Effector CD4-positive, alpha-beta T cell (primary cell): ENCODE measurements around the gene ASCC1.

ENCODE experiments used
- DNase-seq: peaks from one replicate; pipeline ENCODE4 v3.0.0-alpha.2; 2020

ASCC1 gene

GRCh38 chr10:72062832-72063702 is 153.0 kb downstream of the ASCC1 start:
- DNase-seq, result no peak

DNA sequence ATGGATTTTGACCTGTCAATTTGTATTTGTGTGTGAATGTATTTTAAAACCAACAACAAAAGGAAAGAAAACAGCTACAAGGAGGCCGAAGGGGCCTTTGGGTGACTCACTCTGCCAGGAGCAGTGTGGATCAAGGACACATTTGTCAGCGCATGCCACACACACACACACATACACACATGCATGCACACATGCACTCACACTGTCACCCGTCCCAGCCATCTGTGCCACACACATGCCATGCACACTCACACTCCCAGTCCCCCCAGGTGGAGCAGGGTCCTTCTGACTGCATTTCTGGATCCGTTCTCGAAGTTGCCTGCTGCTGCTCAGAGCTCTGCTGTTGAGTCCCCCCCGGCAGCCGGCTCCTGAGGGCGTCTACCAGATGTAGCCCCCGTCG is 153.7 kb downstream of the ASCC1 start:
- DNase-seq, result no peak

GRCh38 chr10:72061930-72062329 is 154.1 kb downstream of the ASCC1 start:
- no peak for DNase-seq

- DNase-seq, result no peak
Observed at GRCh38 chr10:72061491-72061890, 154.6 kb downstream of the ASCC1 start.

GRCh38 chr10:72059843-72060822 is 155.9 kb downstream of the ASCC1 start:
- DNase-seq, result no peak

DNA sequence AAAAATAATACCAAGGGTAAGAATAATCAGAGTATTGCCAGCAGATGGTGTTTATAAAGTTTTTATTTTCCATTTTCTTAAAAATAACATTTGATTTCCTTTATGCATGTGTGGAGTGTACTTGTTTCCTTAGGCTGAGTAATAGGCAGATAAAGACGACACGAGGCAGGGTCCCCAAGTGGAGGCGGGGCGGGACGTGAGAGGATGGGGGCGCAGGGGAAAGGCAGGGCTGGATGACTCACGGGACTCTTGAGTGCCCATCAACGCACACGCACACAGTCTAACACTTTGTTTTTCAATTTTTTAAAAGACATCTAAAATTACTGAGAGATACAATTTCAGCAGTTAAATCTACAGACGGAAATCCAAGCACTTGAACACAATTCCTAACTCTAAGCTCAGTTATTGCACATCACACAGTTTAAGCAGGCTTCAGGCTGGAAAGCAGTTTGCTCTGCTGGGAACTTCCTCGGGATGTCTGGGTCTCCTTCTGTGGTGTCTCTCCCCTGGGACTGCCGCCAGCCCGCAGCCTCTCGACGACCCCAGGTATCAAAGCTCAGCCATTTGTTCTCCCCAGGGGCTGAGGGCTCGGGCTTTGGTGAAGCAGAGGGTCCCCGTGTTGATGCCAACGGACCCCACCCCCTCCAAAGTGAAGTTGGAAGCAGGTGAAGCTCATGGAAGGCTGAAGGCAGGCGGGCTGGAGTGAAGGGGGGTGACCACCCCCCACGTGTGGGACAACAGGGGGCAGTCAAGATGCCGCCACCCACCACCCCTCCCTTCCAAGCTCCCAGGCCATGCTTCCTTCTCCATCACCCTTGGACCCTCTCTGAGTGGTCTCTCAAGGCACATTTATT is 156.9 kb downstream of the ASCC1 start:
- DNase-seq, result no peak

DNA sequence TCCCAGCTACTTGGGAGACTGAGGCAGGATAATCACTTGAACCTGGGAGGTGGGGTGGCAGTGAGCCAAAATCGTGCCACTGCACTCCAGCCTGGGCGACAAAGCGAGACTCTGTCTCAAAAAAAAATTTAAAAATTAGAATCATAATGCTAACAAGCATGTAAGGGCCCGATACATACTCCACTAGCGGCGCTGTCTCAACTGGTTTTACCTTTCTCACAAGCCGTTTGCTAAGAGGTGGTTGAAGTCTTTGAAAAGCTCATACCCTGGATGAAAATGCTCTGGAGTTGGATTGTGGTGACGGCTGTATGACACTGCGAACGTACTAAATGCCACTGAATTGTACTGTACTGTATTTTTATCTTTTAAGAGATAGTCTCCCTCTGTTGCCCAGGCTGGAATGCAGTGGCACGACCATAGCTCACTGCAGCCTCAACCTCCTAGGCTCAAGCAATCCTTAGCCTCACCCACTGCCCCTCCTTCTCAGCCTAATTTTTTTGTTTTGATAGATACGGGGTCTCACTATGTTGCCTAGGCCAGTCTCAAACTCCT is 157.7 kb downstream of the ASCC1 start:
- DNase-seq, result no peak

- no peak for DNase-seq
Observed at GRCh38 chr10:72056932-72057751, 158.9 kb downstream of the ASCC1 start.

- DNase-seq, result no peak
Observed at GRCh38 chr10:72056113-72056512, 160.0 kb downstream of the ASCC1 start.

DNA sequence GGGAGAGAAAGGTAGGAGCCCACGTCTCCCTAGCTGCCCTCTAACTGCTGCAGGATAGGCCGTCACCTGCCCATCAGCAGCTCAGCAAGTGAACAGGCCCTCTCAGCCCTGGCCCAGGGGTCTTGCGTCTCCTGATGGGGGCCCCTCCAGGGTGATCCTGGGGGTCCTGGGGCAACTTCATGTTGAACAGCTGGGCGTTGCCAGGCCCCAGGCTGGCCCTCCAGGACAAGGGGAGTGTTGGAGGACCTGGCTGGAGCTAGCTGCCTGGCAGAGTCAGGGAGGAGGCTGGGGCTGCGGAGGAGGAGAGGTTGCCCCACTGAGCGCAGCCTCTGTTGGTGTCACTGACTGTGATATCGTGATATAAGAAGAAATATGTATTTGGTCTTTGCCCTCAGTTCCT is 162.4 kb downstream of the ASCC1 start:
- no peak for DNase-seq

DNA sequence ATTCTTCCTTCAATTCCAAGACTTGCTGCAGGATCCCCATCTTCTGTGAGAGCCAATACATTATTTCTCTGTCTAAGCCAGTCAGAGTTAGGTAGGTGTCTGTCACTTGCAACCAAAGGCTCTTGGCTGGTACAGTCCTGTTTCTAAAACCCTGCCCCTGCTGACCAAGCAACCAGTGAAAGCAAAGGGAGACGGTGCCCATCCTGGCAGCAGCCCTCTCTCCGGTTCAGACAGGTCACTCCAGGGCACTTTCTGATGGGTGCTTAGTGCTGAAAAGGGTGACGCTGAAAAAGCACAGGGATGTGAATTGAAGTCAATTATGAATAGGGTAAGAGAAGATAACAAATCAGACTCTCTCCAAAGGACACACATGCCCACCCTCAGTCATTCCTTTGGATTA is 165.2 kb downstream of the ASCC1 start:
- no peak for DNase-seq

- DNase-seq, result no peak
Observed at GRCh38 chr10:72049969-72050781, 165.9 kb downstream of the ASCC1 start.

- DNase-seq, result no peak
Observed at GRCh38 chr10:72049472-72049871, 166.6 kb downstream of the ASCC1 start.

GRCh38 chr10:72048450-72049124 is 167.5 kb downstream of the ASCC1 start:
- peak; percentile 81 for DNase-seq
